Ramos (cell line): ENCODE results near the gene FAM229A.
"Not testable (repeated sequence)": the region's sequence is repeated elsewhere in the genome, so short reads cannot be mapped to it uniquely, and the experiment has no call there.

Experiments used
- in situ Hi-C: fragments of 300-500 bp; cut with MboI; formaldehyde crosslinking; loops from one replicate; pipeline ENCODE4 v1.14.3; 2022; ENCODE audit warnings: low sequenced_read_pairs; ENCODE audit not compliant: unreplicated experiment

The FAM229A gene

GRCh38 chr1:32377541-32378220, 15.4 kb upstream of the FAM229A start:
- in situ Hi-C loops = no loop called here

- in situ Hi-C loops = no loop called here
Measured at GRCh38 chr1:32376199-32376598, 13.9 kb upstream of the FAM229A start.

- in situ Hi-C loops = no loop called here
Measured at GRCh38 chr1:32373996-32374592, 11.8 kb upstream of the FAM229A start.

- in situ Hi-C loops = no loop called here
Measured at GRCh38 chr1:32372149-32372756, 10.0 kb upstream of the FAM229A start.

- in situ Hi-C loops = no loop called here
Measured at GRCh38 chr1:32367912-32368635, 5.8 kb upstream of the FAM229A start.

- in situ Hi-C loops = no loop called here
Measured at GRCh38 chr1:32365445-32365844, 3.2 kb upstream of the FAM229A start.

- in situ Hi-C loops = no loop called here
Measured at GRCh38 chr1:32364836-32365235, 2.6 kb upstream of the FAM229A start.

GRCh38 chr1:32363713-32364112, 1.4 kb upstream of the FAM229A start:
- in situ Hi-C loops = no loop called here

- in situ Hi-C loops = no loop called here
Measured at GRCh38 chr1:32361674-32362473, 411 bp downstream of the FAM229A start.

- in situ Hi-C loops = no loop called here
Measured at GRCh38 chr1:32361308-32361673, 994 bp downstream of the FAM229A start.

GRCh38 chr1:32358435-32358834, 3.9 kb downstream of the FAM229A start:
- in situ Hi-C loops = no loop called here

GRCh38 chr1:32357614-32358013, 4.7 kb downstream of the FAM229A start:
- in situ Hi-C loops = no loop called here

GRCh38 chr1:32356478-32356877, 5.8 kb downstream of the FAM229A start:
- in situ Hi-C loops = no loop called here

GRCh38 chr1:32355778-32356177, 6.5 kb downstream of the FAM229A start:
- in situ Hi-C loops = not testable (repeated sequence)

- in situ Hi-C loops = no loop called here
Measured at GRCh38 chr1:32353886-32354570, 8.3 kb downstream of the FAM229A start.

GRCh38 chr1:32353431-32353830, 8.9 kb downstream of the FAM229A start:
- in situ Hi-C loops = no loop called here

- in situ Hi-C loops = no loop called here
Measured at GRCh38 chr1:32352831-32353383, 9.4 kb downstream of the FAM229A start.

- in situ Hi-C loops = no loop called here
Measured at GRCh38 chr1:32352239-32352745, 10.0 kb downstream of the FAM229A start.
